PC-3 (cell line): ENCODE measurements around the gene PTPRB. TPM values are rescaled to one million over a fixed set of nuclear protein-coding genes. Genes with fewer than 3 reads are reported as not detected.

Source experiments
- ATAC-seq: fragments of 200-7000 bp; cut with Tn5 transposase; 2 replicates; pipeline ENCODE4 v1.9.1; 2020; ENCODE audit warnings: mild to moderate bottlenecking, moderate library complexity
- BruUV-seq: library from RNA; stranded (reverse); fragments of 400-500 nt; replicated peaks from 2 replicates; lab custom pipeline; 2021; lab: Mats Ljungman, UMichigan
- CTCF ChIA-PET: fragments of 300-600 bp; sonication (Branson Sonifier 250); formaldehyde crosslinking; loops from one replicate; lab custom pipeline; 2022; ENCODE audit warnings: antibody characterized with exemption; lab: Charles Lee
- POLR2A ChIA-PET: fragments of 300-600 bp; sonication (Branson Sonifier 250); formaldehyde crosslinking; loops from one replicate; lab custom pipeline; 2022; ENCODE audit warnings: antibody characterized with exemption; ENCODE audit not compliant: unreplicated experiment; lab: Charles Lee
- DNase-seq: peaks from one replicate; pipeline ENCODE4 v3.0.0-alpha.2; 2015
- H2AFZ ChIP-seq: fragments of 300-600 bp; sonication (generic); 2 replicates; pipeline ENCODE4 v1.6.0; 2016; ENCODE audit warnings: antibody characterized with exemption, low read length
- H3F3A ChIP-seq: fragments of 300-600 bp; sonication (generic); one replicate; pipeline ENCODE4 v1.6.0; 2017; ENCODE audit warnings: antibody characterized with exemption, low read length, control low read depth, mild to moderate bottlenecking; ENCODE audit not compliant: unreplicated experiment
- H3K27ac ChIP-seq: fragments of 300-600 bp; sonication (generic); 2 replicates; pipeline ENCODE4 v1.5.1; 2016; ENCODE audit warnings: mild to moderate bottlenecking, low read length
- H3K27me3 ChIP-seq: fragments of 300-600 bp; sonication (generic); 2 replicates; pipeline ENCODE4 v1.6.1; 2016; ENCODE audit warnings: low read length, mixed read lengths
- H3K36me3 ChIP-seq: fragments of 300-600 bp; sonication (generic); 2 replicates; pipeline ENCODE4 v1.6.1; 2016; ENCODE audit warnings: low read depth, mixed run types, low read length, mixed read lengths
- H3K4me1 ChIP-seq: fragments of 300-600 bp; sonication (generic); 2 replicates; pipeline ENCODE4 v1.5.1; 2016; ENCODE audit warnings: low read length; ENCODE audit not compliant: insufficient read depth
- H3K4me2 ChIP-seq: fragments of 300-600 bp; sonication (generic); 2 replicates; pipeline ENCODE4 v1.6.0; 2016; ENCODE audit warnings: low read length
- H3K4me3 ChIP-seq: fragments of 300-600 bp; sonication (generic); 2 replicates; pipeline ENCODE4 v1.5.1; 2016; ENCODE audit warnings: mild to moderate bottlenecking, low read length, mixed read lengths
- H3K79me2 ChIP-seq: fragments of 300-600 bp; sonication (generic); 2 replicates; pipeline ENCODE4 v1.6.1; 2017; ENCODE audit warnings: low read length, mixed read lengths
- H3K9ac ChIP-seq: fragments of 300-600 bp; sonication (generic); 2 replicates; pipeline ENCODE4 v1.6.0; 2016; ENCODE audit warnings: mild to moderate bottlenecking, low read length
- H3K9me2 ChIP-seq: fragments of 300-600 bp; sonication (generic); replicated peaks from 2 replicates; pipeline ENCODE4 v1.6.1; 2016; ENCODE audit warnings: mixed run types, low read length, mixed read lengths
- H3K9me3 ChIP-seq: fragments of 300-600 bp; sonication (generic); 2 replicates; pipeline ENCODE4 v1.6.1; 2016; ENCODE audit warnings: low read length, mixed read lengths
- H4K20me1 ChIP-seq: fragments of 300-600 bp; sonication (generic); 2 replicates; pipeline ENCODE4 v1.6.1; 2016; ENCODE audit warnings: low read length, mixed read lengths
- EZH2 ChIP-seq: fragments of 300-600 bp; sonication (generic); IDR thresholded peaks from one replicate; pipeline ENCODE4 v1.6.1; 2017; ENCODE audit warnings: antibody characterized with exemption, mild to moderate bottlenecking, low read length; ENCODE audit not compliant: unreplicated experiment
- EZH2phosphoT487 ChIP-seq: fragments of 300-600 bp; sonication (generic); IDR thresholded peaks from 2 replicates; pipeline ENCODE4 v1.6.1; 2018; ENCODE audit warnings: mild to moderate bottlenecking, antibody characterized with exemption, low read length, borderline replicate concordance
- intact Hi-C: fragments of 100-400 bp; cut with micrococcal nuclease; formaldehyde crosslinking; loops from 2 replicates; pipeline ENCODE4 v1.9.0; 2023
- total RNA-seq: library from RNA; depleted of rRNA; stranded (reverse); fragments of >200 nt; gene quantifications from 2 replicates; pipeline ENCODE4 v1.2.3, GENCODE V29; 2014
- TF ChIP-seq, protein P1 (sequence below): fragments of 300-600 bp; sonication (generic); conservative IDR thresholded peaks from 2 replicates; pipeline ENCODE4 v1.5.1; 2017; ENCODE audit warnings: antibody characterized with exemption, low read depth, mild to moderate bottlenecking, low read length

Gene PTPRB
- total RNA-seq, 1 experiment from 2014 or later = 0.66 TPM

DNA sequence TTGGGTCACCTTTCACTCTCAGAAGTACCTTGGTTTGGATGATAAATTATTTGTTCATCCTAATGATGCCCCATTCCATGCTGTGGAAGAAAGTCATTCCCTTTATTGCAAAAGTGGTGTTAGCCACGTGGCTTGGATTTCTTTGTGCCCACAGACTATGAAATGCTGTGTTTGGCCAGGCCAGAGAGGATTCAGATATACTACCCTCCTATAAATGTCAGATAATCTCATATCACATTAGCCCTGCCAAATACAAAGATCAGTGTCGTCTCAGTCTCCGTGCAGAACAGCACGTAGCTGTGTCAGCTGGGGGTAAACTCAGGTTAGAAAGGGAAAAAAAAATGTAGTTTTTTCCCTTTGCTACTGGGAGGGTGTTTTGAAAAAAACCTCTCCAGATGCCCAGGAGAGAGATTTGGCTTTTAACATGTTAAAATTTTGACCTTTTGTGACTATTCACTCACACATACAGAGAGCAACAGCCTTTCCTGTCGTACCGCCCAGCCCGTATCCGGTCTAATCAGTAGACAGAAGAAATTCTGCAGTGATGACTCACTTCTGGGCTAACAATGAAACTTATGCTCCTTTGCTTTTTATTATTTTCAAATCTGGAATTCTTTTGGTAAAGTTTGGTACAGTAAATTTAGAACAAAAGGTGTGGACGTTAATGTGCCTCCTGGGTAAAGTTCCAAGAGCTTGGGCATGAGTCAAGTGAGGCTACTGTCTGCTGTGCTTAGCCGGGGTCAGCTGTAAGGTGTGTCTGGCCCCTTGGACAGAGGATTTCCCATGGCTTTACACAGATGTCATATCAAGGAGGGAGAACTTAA is 8.5 kb upstream of the PTPRB start:
- Histone ChIP-seq H3K9me3 (no peaks in the 10 kb centered on the region), H3K79me2 (no peaks in the 10 kb centered on the region), H2AFZ (no peak overlapping the region), H4K20me1 (no peaks in the 10 kb centered on the region), H3K36me3 (no peaks in the 10 kb centered on the region), H3F3A (peaks cover 16% of the 10 kb centered on the region), H3K4me2 (peak overlapping the region; percentile 79), H3K9me2 (no peaks in the 10 kb centered on the region), H3K4me1 (peaks cover 55% of the 10 kb centered on the region), H3K9ac (peak overlapping the region; percentile 87), H3K27me3 (no peaks in the 10 kb centered on the region), H3K4me3 (peak overlapping the region; percentile 30; the same call in 1 of the 2 replicates), H3K27ac (peak overlapping the region; percentile 99)
- BruUV-seq = no TSS peak
- DNase-seq (peak; percentile 97), ATAC-seq (peak; percentile 85)
- TF ChIP-seq EZH2phosphoT487 (no peak), EZH2 (no peak)
- TF ChIP-seq, protein P1, sequence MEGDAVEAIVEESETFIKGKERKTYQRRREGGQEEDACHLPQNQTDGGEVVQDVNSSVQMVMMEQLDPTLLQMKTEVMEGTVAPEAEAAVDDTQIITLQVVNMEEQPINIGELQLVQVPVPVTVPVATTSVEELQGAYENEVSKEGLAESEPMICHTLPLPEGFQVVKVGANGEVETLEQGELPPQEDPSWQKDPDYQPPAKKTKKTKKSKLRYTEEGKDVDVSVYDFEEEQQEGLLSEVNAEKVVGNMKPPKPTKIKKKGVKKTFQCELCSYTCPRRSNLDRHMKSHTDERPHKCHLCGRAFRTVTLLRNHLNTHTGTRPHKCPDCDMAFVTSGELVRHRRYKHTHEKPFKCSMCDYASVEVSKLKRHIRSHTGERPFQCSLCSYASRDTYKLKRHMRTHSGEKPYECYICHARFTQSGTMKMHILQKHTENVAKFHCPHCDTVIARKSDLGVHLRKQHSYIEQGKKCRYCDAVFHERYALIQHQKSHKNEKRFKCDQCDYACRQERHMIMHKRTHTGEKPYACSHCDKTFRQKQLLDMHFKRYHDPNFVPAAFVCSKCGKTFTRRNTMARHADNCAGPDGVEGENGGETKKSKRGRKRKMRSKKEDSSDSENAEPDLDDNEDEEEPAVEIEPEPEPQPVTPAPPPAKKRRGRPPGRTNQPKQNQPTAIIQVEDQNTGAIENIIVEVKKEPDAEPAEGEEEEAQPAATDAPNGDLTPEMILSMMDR = no peak
- intact Hi-C loops = loop anchor here (2.0 to 5.0 kb wide), 2 partner anchors 15 to 47 kb away; no protein-coding TSS in a partner anchor
- POLR2A ChIA-PET = no interaction called here
- CTCF ChIA-PET = interaction anchor here (0.6 kb wide), 1 partner anchor 13 kb away, joined by 3 read pairs; no protein-coding TSS in a partner anchor

DNA sequence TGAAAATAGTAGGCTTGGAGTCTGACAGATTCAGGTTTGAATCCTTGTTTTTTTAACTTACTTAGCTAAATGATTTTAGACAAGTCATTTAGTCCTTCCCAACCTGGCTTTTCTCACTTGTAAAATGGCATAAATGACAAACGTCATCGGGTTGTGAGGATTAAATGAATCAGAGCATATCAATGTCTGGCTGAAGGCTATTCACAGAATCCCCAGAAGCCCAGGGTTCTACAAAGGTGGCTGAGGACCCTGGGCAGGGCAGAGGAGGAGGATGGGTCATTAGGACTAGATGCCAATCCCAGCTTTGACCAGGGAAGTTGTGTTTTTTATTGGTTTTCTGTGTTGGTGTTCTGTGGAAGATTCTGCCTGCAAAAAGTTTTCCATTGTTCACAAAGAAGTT is 7.6 kb upstream of the PTPRB start:
- BruUV-seq = no TSS peak

More for the DNA sequence above, 7.6 kb upstream of the PTPRB start:
- DNase-seq (peak; percentile 63), ATAC-seq (no peak)
- TF ChIP-seq EZH2phosphoT487 = no peak
- TF ChIP-seq EZH2 = no peak
- TF ChIP-seq, protein P1 = no peak
- peak overlapping the region; percentile 99 for H3K27ac ChIP-seq
- intact Hi-C loops = loop anchor here (5.0 kb wide), 1 partner anchor 47 kb away; no protein-coding TSS in a partner anchor
- 0 out of 2 replicates have a peak overlapping the region, but pooled peaks have one; percentile 30 for H3K4me3 ChIP-seq
- ChIA-PET CTCF (no interaction called here), POLR2A (no interaction called here)
- H3K9me3 ChIP-seq = no peaks in the 10 kb centered on the region
- no peak overlapping the region for H2AFZ ChIP-seq
- H3K79me2 ChIP-seq = no peaks in the 10 kb centered on the region
- no peaks in the 10 kb centered on the region for H4K20me1 ChIP-seq
- no peaks in the 10 kb centered on the region for H3K27me3 ChIP-seq
- peaks cover 63% of the 10 kb centered on the region for H3K4me1 ChIP-seq
- H3K9ac ChIP-seq = peak overlapping the region; percentile 87
- no peaks in the 10 kb centered on the region for H3K36me3 ChIP-seq
- peak overlapping the region; percentile 79 for H3K4me2 ChIP-seq
- peaks cover 16% of the 10 kb centered on the region for H3F3A ChIP-seq
- H3K9me2 ChIP-seq = no peaks in the 10 kb centered on the region
